Panc1 (cell line): ENCODE measurements around the gene FBXO42. TPM values are rescaled to one million over a fixed set of nuclear protein-coding genes. Genes with fewer than 3 reads are reported as not detected.
A peak's percentile ranks its signal among the peaks of the same experiment; 100 is the strongest.

Source experiments
- ATAC-seq: fragments of 200-7000 bp; cut with Tn5 transposase; 2 replicates; pipeline ENCODE4 v1.9.1; 2020; ENCODE audit warnings: mild to moderate bottlenecking, moderate library complexity
- BruUV-seq: library from RNA; stranded (reverse); fragments of 400-500 nt; replicated peaks from 2 replicates; lab custom pipeline; 2021; lab: Mats Ljungman, UMichigan
- CTCF ChIA-PET: fragments of 300-600 bp; sonication (Branson Sonifier 250); formaldehyde crosslinking; loops from one replicate; lab custom pipeline; 2022; ENCODE audit warnings: antibody characterized with exemption; lab: Charles Lee
- POLR2A ChIA-PET: fragments of 300-600 bp; sonication (Branson Sonifier 250); formaldehyde crosslinking; loops from one replicate; lab custom pipeline; 2022; ENCODE audit warnings: antibody characterized with exemption; lab: Charles Lee
- DNase-seq: peaks from one replicate; pipeline ENCODE4 v3.0.0-alpha.2; 2010; ENCODE audit warnings: low read depth, low spot score
- H3K27ac ChIP-seq: 2 replicates; pipeline ENCODE4 v1.5.1; 2011; ENCODE audit warnings: mild to moderate bottlenecking, low read length, inconsistent platforms
- H3K27me3 ChIP-seq: fragments of 200-500 bp; sonication (Bioruptor generic); 2 replicates; pipeline ENCODE4 v1.6.0; 2014; ENCODE audit warnings: low read length, inconsistent platforms; ENCODE audit not compliant: control insufficient read depth, insufficient read depth
- H3K36me3 ChIP-seq: fragments of 200-500 bp; sonication (Bioruptor generic); 2 replicates; pipeline ENCODE4 v1.5.1; 2014; ENCODE audit warnings: inconsistent platforms, mild to moderate bottlenecking, low read length, moderate library complexity; ENCODE audit not compliant: control insufficient read depth, insufficient read depth
- H3K4me1 ChIP-seq: 2 replicates; pipeline ENCODE4 v1.5.1; 2011; ENCODE audit warnings: inconsistent platforms, mild to moderate bottlenecking, low read length, moderate library complexity; ENCODE audit not compliant: control insufficient read depth, insufficient read depth
- H3K4me3 ChIP-seq, 2 experiments: 2 replicates each; pipeline ENCODE4 v1.5.1; 2011 to 2012; ENCODE audit warnings: low read depth in 2 of 2, low read length in 2 of 2, mild to moderate bottlenecking in 2 of 2, inconsistent platforms in 1 of 2, moderate library complexity in 1 of 2
- H3K9me3 ChIP-seq: fragments of 200-500 bp; sonication (Bioruptor generic); 2 replicates; pipeline ENCODE4 v1.5.1; 2014; ENCODE audit warnings: low read depth, mild to moderate bottlenecking, inconsistent platforms, low read length, moderate library complexity; ENCODE audit not compliant: control insufficient read depth, insufficient read depth
- POLR2AphosphoS5 ChIP-seq: IDR thresholded peaks from 2 replicates; pipeline ENCODE4 v1.6.1; 2012; ENCODE audit warnings: mild to moderate bottlenecking, low read depth, low read length, moderate library complexity
- SIN3A ChIP-seq: IDR thresholded peaks from 2 replicates; pipeline ENCODE4 v1.6.1; 2012; ENCODE audit warnings: low read depth, mild to moderate bottlenecking, low read length, moderate library complexity, borderline replicate concordance; ENCODE audit not compliant: insufficient read depth
- TCF7L2 ChIP-seq: IDR thresholded peaks from 2 replicates; pipeline ENCODE4 v1.6.1; 2011; ENCODE audit warnings: mild to moderate bottlenecking, low read depth, low read length, inconsistent platforms
- in situ Hi-C: cut with HindIII; loops from 2 replicates; pipeline ENCODE4 v1.10.0; 2016; ENCODE audit warnings: low sequenced_read_pairs, low pct_unique_long_range_greater_than_20kb
- intact Hi-C: fragments of 100-400 bp; cut with micrococcal nuclease; formaldehyde crosslinking; loops from one replicate; pipeline ENCODE4 v1.10.0; 2022; ENCODE audit not compliant: unreplicated experiment
- total RNA-seq: library from RNA; stranded (reverse); gene quantifications from one replicate; pipeline ENCODE4 v1.2.1, GENCODE V29; 2021; ENCODE audit not compliant: unreplicated experiment
- TF ChIP-seq, protein P1 (sequence below): fragments of 450-650 bp; IDR thresholded peaks from 2 replicates; pipeline ENCODE4 v1.5.1; 2017; ENCODE audit warnings: mild to moderate bottlenecking
- TF ChIP-seq, protein P2 (sequence below), 2 experiments: IDR thresholded peaks; 2 replicates each; pipeline ENCODE4 v1.6.1; 2011 to 2012; ENCODE audit warnings: low read depth in 2 of 2, control low read depth in 1 of 2, low read length in 1 of 2, mild to moderate bottlenecking in 1 of 2, moderate library complexity in 1 of 2; ENCODE audit not compliant: insufficient read depth in 1 of 2

Gene FBXO42
- total RNA-seq, 1 experiment from 2014 or later: 25.7 TPM

DNA sequence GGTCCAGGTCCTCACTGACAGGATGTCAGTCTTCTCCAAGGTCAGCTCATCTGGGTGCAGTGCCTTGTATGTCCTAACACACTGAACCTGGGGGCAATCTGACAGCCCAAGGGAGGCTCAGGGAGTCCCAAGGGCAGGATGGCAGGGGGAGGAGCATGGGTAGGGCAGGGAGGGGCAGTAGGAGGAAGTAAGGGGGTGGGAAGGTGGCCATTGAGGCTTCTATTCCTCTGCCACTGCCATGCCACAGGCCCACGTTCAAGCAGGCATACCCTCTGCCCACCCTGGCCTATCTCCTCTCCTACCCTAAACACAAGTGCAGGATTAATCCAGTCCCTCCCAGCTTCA is 153.2 kb downstream of the FBXO42 start:
- Histone ChIP-seq H3K4me1 (no peaks in the 10 kb centered on the region), H3K9me3 (no peaks in the 10 kb centered on the region), H3K27me3 (no peaks in the 10 kb centered on the region), H3K36me3 (no peaks in the 10 kb centered on the region), H3K4me3 (no peak overlapping the region), H3K27ac (no peak overlapping the region)
- ChIA-PET POLR2A (no interaction called here), CTCF (no interaction called here)
- TF ChIP-seq, protein P1, sequence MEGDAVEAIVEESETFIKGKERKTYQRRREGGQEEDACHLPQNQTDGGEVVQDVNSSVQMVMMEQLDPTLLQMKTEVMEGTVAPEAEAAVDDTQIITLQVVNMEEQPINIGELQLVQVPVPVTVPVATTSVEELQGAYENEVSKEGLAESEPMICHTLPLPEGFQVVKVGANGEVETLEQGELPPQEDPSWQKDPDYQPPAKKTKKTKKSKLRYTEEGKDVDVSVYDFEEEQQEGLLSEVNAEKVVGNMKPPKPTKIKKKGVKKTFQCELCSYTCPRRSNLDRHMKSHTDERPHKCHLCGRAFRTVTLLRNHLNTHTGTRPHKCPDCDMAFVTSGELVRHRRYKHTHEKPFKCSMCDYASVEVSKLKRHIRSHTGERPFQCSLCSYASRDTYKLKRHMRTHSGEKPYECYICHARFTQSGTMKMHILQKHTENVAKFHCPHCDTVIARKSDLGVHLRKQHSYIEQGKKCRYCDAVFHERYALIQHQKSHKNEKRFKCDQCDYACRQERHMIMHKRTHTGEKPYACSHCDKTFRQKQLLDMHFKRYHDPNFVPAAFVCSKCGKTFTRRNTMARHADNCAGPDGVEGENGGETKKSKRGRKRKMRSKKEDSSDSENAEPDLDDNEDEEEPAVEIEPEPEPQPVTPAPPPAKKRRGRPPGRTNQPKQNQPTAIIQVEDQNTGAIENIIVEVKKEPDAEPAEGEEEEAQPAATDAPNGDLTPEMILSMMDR: no peak
- TF ChIP-seq, protein P2, sequence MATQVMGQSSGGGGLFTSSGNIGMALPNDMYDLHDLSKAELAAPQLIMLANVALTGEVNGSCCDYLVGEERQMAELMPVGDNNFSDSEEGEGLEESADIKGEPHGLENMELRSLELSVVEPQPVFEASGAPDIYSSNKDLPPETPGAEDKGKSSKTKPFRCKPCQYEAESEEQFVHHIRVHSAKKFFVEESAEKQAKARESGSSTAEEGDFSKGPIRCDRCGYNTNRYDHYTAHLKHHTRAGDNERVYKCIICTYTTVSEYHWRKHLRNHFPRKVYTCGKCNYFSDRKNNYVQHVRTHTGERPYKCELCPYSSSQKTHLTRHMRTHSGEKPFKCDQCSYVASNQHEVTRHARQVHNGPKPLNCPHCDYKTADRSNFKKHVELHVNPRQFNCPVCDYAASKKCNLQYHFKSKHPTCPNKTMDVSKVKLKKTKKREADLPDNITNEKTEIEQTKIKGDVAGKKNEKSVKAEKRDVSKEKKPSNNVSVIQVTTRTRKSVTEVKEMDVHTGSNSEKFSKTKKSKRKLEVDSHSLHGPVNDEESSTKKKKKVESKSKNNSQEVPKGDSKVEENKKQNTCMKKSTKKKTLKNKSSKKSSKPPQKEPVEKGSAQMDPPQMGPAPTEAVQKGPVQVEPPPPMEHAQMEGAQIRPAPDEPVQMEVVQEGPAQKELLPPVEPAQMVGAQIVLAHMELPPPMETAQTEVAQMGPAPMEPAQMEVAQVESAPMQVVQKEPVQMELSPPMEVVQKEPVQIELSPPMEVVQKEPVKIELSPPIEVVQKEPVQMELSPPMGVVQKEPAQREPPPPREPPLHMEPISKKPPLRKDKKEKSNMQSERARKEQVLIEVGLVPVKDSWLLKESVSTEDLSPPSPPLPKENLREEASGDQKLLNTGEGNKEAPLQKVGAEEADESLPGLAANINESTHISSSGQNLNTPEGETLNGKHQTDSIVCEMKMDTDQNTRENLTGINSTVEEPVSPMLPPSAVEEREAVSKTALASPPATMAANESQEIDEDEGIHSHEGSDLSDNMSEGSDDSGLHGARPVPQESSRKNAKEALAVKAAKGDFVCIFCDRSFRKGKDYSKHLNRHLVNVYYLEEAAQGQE (IDR thresholded peaks at IDR 0.05; ENCODE audit: insufficient read depth in 1 of 2, low read depth in 2 of 2, low read length in 1 of 2): no peak
- TF ChIP-seq TCF7L2 (no peak), SIN3A (no peak), POLR2AphosphoS5 (no peak)
- no peak for DNase-seq
- TSS peak; percentile 59 for BruUV-seq
- intact Hi-C loops: no loop called here
- in situ Hi-C loops: no loop called here
- 0 out of 2 replicates have a peak, but pooled peaks have one; percentile 33 for ATAC-seq

DNA sequence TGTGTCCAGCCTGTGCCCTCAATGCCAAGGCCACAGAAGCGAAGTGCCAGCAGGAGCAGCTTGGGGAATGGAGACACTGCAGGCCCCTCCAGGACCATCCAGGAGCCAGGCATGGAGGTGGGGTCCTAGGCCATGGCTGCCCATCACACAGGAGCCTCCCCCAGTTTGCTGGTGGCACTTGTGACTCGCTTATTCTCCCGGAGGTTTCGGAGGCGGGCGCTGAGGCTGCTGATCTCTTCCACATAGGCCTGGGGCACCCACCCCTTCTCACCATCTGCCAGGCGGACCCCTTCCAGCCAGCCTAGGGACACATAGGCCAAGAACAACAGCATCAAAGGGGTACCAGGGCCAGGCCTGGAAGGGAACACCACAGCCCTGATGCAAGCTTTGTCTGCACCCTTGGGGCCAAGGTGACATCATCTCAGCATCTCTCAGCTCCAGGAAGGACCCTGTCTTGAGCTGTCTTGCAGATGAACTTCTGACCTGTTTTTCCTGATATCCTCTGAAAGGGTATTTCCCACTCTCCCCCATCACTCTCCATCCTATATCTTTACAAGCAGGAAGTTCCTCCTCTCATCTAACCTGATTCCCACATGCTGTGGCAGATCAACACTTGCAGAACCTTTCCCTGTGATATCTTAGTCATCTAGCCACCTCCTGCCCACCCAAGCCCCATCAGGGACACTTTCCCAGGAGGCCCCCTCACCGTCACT is 153.7 kb downstream of the FBXO42 start:
- TF ChIP-seq, protein P2 (IDR thresholded peaks at IDR 0.05; ENCODE audit: insufficient read depth in 1 of 2, low read depth in 2 of 2, low read length in 1 of 2): no peak
- TF ChIP-seq TCF7L2 (no peak), SIN3A (no peak), POLR2AphosphoS5 (no peak)
- TF ChIP-seq, protein P1: no peak
- DNase-seq (no peak), ATAC-seq (no peak)
- intact Hi-C loops (no loop called here), in situ Hi-C loops (no loop called here)
- Histone ChIP-seq H3K4me1 (no peaks in the 10 kb centered on the region), H3K4me3 (no peak overlapping the region), H3K9me3 (no peaks in the 10 kb centered on the region), H3K36me3 (no peaks in the 10 kb centered on the region), H3K27ac (no peak overlapping the region), H3K27me3 (no peaks in the 10 kb centered on the region)
- ChIA-PET CTCF (no interaction called here), POLR2A (no interaction called here)
- BruUV-seq: no TSS peak
